Loucy (cell line): ENCODE measurements around the gene MCF2L.

Experiments used
- H2AFZ ChIP-seq: fragments of 200-600 bp; sonication (generic); 2 replicates; pipeline ENCODE4 v1.6.0; 2016; ENCODE audit warnings: antibody characterized with exemption, mild to moderate bottlenecking, low read length, moderate library complexity
- H3F3A ChIP-seq: fragments of 200-600 bp; 2 replicates; pipeline ENCODE4 v1.6.0; 2016; ENCODE audit warnings: antibody characterized with exemption, low read depth, mild to moderate bottlenecking
- H3K27me3 ChIP-seq: fragments of 200-600 bp; sonication (generic); 2 replicates; pipeline ENCODE4 v1.6.1; 2014; ENCODE audit warnings: low read length, mild to moderate bottlenecking; ENCODE audit not compliant: insufficient read depth, poor library complexity, severe bottlenecking
- H3K36me3 ChIP-seq: fragments of 200-600 bp; sonication (generic); 2 replicates; pipeline ENCODE4 v1.6.1; 2016; ENCODE audit warnings: low read length; ENCODE audit not compliant: insufficient read depth
- H3K4me1 ChIP-seq: fragments of 200-600 bp; sonication (generic); 2 replicates; pipeline ENCODE4 v1.5.1; 2014; ENCODE audit warnings: low read length, mild to moderate bottlenecking; ENCODE audit not compliant: insufficient read depth, poor library complexity, severe bottlenecking
- H3K4me2 ChIP-seq: fragments of 200-600 bp; sonication (generic); 2 replicates; pipeline ENCODE4 v1.6.0; 2014; ENCODE audit warnings: antibody characterized with exemption, low read length, low read depth, mild to moderate bottlenecking; ENCODE audit not compliant: poor library complexity, severe bottlenecking
- H3K4me3 ChIP-seq: fragments of 200-600 bp; sonication (generic); 2 replicates; pipeline ENCODE4 v1.5.1; 2014; ENCODE audit warnings: low read length, mild to moderate bottlenecking, mixed read lengths; ENCODE audit not compliant: poor library complexity, severe bottlenecking
- H3K79me2 ChIP-seq: fragments of 200-600 bp; sonication (generic); 2 replicates; pipeline ENCODE4 v1.6.1; 2014; ENCODE audit warnings: low read length; ENCODE audit not compliant: insufficient read depth
- H3K9ac ChIP-seq: fragments of 200-600 bp; sonication (generic); 2 replicates; pipeline ENCODE4 v1.6.0; 2014; ENCODE audit warnings: mild to moderate bottlenecking, low read depth, low read length, moderate library complexity; ENCODE audit not compliant: poor library complexity, severe bottlenecking
- H3K9me2 ChIP-seq: fragments of 200-600 bp; sonication (generic); replicated peaks from 2 replicates; pipeline ENCODE4 v1.6.1; 2016; ENCODE audit warnings: low read depth, low read length, mixed read lengths
- H3K9me3 ChIP-seq: fragments of 200-600 bp; sonication (generic); 2 replicates; pipeline ENCODE4 v1.6.1; 2014; ENCODE audit warnings: mild to moderate bottlenecking, antibody characterized with exemption, low read length, low read depth; ENCODE audit not compliant: insufficient read depth
- H4K20me1 ChIP-seq: fragments of 200-600 bp; sonication (generic); 2 replicates; pipeline ENCODE4 v1.6.0; 2014; ENCODE audit warnings: antibody characterized with exemption, low read length, mild to moderate bottlenecking; ENCODE audit not compliant: insufficient read depth, poor library complexity, severe bottlenecking
- CTCF ChIP-seq: fragments of 200-600 bp; sonication (generic); conservative IDR thresholded peaks from 2 replicates; pipeline ENCODE4 v1.5.1; 2014; ENCODE audit warnings: mild to moderate bottlenecking, antibody characterized with exemption, low read length
- EZH2phosphoT487 ChIP-seq: fragments of 200-600 bp; IDR thresholded peaks from 2 replicates; pipeline ENCODE4 v1.6.1; 2018; ENCODE audit warnings: antibody characterized with exemption, mild to moderate bottlenecking, moderate library complexity, borderline replicate concordance

MCF2L gene

GRCh38 chr13:113096745-113097305 is 127.8 kb downstream of the MCF2L start:
- Histone ChIP-seq H3K36me3 (no peaks in the 10 kb centered on the region), H3K4me3 (no peak overlapping the region), H4K20me1 (no peaks in the 10 kb centered on the region), H3K4me2 (no peak overlapping the region), H3K9me2 (no peaks in the 10 kb centered on the region), H3K4me1 (no peaks in the 10 kb centered on the region), H3K9me3 (no peaks in the 10 kb centered on the region), H3K27me3 (no peaks in the 10 kb centered on the region), H3K9ac (no peak overlapping the region), H3K79me2 (no peaks in the 10 kb centered on the region), H2AFZ (no peak overlapping the region), H3F3A (no peaks in the 10 kb centered on the region)
- TF ChIP-seq EZH2phosphoT487 = no peak
- TF ChIP-seq CTCF = no peak

- Histone ChIP-seq H3K9me2 (no peaks in the 10 kb centered on the region), H3K36me3 (no peaks in the 10 kb centered on the region), H3K9ac (no peak overlapping the region), H3K27me3 (no peaks in the 10 kb centered on the region), H4K20me1 (no peaks in the 10 kb centered on the region), H3K4me1 (no peaks in the 10 kb centered on the region), H3K79me2 (no peaks in the 10 kb centered on the region), H3K4me2 (no peak overlapping the region), H3K9me3 (no peaks in the 10 kb centered on the region), H2AFZ (no peak overlapping the region), H3F3A (no peaks in the 10 kb centered on the region), H3K4me3 (no peak overlapping the region)
- TF ChIP-seq CTCF (no peak), EZH2phosphoT487 (no peak)
Measured at GRCh38 chr13:113097651-113098050, 128.6 kb downstream of the MCF2L start.

DNA sequence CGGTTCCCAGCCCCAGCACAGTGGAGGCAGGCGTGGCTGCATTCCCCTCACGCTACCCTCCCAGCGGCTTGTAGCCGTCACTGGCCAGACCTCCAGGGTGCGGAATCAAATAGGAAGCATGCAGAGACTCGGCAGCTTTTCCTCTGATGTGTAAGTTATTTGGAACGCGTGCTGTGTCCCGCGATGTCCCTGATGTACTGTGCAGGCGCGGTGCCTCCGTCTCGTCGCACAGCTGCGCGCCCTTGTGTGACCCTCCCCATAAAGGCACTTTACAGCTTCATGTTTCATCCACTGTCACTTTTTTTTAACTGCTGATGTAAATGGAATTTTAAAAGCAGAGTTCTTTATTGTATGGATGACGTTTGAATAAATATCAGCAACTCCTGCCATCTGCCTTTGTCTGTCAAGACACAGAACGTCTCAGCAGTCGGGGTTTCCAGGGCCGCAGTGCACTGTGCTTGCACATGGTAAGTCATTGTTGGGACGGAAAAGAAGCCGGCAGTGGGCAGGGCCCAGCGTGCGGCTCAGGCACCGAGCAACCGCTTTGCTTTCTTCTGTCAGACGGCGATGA is 129.2 kb downstream of the MCF2L start:
- TF ChIP-seq EZH2phosphoT487 (no peak), CTCF (no peak)
- Histone ChIP-seq H3K4me3 (no peak overlapping the region), H3F3A (no peaks in the 10 kb centered on the region), H2AFZ (no peak overlapping the region), H3K4me1 (no peaks in the 10 kb centered on the region), H3K79me2 (no peaks in the 10 kb centered on the region), H3K36me3 (no peaks in the 10 kb centered on the region), H3K9me3 (no peaks in the 10 kb centered on the region), H3K4me2 (no peak overlapping the region), H3K9me2 (no peaks in the 10 kb centered on the region), H4K20me1 (no peaks in the 10 kb centered on the region), H3K27me3 (no peaks in the 10 kb centered on the region), H3K9ac (no peak overlapping the region)
